Thyroid gland (tissue), 4 donors: ENCODE data around the gene PGBD5.
A peak's percentile ranks its signal among the peaks of the same experiment; 100 is the strongest.

Experiments
- CTCF ChIP-seq, 6 experiments: fragments of 200-600 bp in 3 of 6; fragments of 450-650 bp in 3 of 6; sonication (generic) in 3 of 6; IDR thresholded peaks; one replicate each; pipeline ENCODE4 v1.5.1; 2016 to 2019; ENCODE audit warnings: antibody characterized with exemption in 6 of 6, mild to moderate bottlenecking in 2 of 6, inconsistent platforms in 1 of 6, moderate library complexity in 1 of 6
- POLR2A ChIP-seq, 2 donors: fragments of 450-650 bp; IDR thresholded peaks; one replicate each; pipeline ENCODE4 v1.6.1; 2017; ENCODE audit warnings: antibody characterized with exemption in 2 of 2, mild to moderate bottlenecking in 2 of 2, moderate library complexity in 1 of 2

GRCh38 chr1:230422221-230422981, 3.7 kb downstream of the PGBD5 start:
- TF ChIP-seq CTCF (IDR thresholded peaks at IDR 0.05) (no peak), POLR2A (IDR thresholded peaks at IDR 0.05) (peak in 1 of 2 donors; percentile 22)
